Caco-2 (cell line): Measurements from ENCODE around the gene CFAP141. TPM values are rescaled to one million over a fixed set of nuclear protein-coding genes. Genes with fewer than 3 reads are reported as not detected.
A peak's percentile ranks its signal among the peaks of the same experiment; 100 is the strongest.

Source experiments
- BruUV-seq: library from RNA; stranded (reverse); fragments of 400-500 nt; replicated peaks from 2 replicates; lab custom pipeline; 2021; lab: Mats Ljungman, UMichigan
- CTCF ChIA-PET: fragments of 300-600 bp; sonication (Branson Sonifier 250); formaldehyde crosslinking; loops from one replicate; lab custom pipeline; 2022; ENCODE audit warnings: antibody characterized with exemption; lab: Charles Lee
- POLR2A ChIA-PET: fragments of 300-600 bp; sonication (Branson Sonifier 250); formaldehyde crosslinking; loops from one replicate; lab custom pipeline; 2022; ENCODE audit warnings: antibody characterized with exemption; lab: Charles Lee
- DNase-seq, 2 experiments: peaks; one replicate each; pipeline versions ENCODE4 v3.0.0 to v3.0.0-alpha.2; 2020 to 2022
- H3K27me3 ChIP-seq: replicated peaks from 2 replicates; pipeline ENCODE4 v1.6.0; 2011; ENCODE audit warnings: low read length; ENCODE audit not compliant: control insufficient read depth, insufficient read depth
- H3K36me3 ChIP-seq: 2 replicates; pipeline ENCODE4 v1.5.1; 2011; ENCODE audit warnings: low read length; ENCODE audit not compliant: control insufficient read depth, insufficient read depth
- H3K4me1 ChIP-seq: fragments of 250-450 bp; sonication (Bioruptor Pico); 2 replicates; pipeline ENCODE4 v1.5.1; 2020; ENCODE audit warnings: mild to moderate bottlenecking
- H3K4me3 ChIP-seq: 2 replicates; pipeline ENCODE4 v1.5.1; 2011; ENCODE audit warnings: low read depth, mild to moderate bottlenecking, control low read depth, low read length
- H3K9me3 ChIP-seq: fragments of 250-450 bp; sonication (Bioruptor Pico); 2 replicates; pipeline ENCODE4 v1.5.1; 2020; ENCODE audit warnings: mild to moderate bottlenecking, moderate library complexity
- H3K27ac Mint-ChIP-seq: one replicate; pipeline ENCODE4 v1.8.0; 2022; ENCODE audit warnings: mixed read lengths; ENCODE audit not compliant: unreplicated experiment
- H3K27me3 Mint-ChIP-seq: one replicate; pipeline ENCODE4 v1.8.0; 2022; ENCODE audit warnings: mixed read lengths; ENCODE audit not compliant: insufficient read depth, unreplicated experiment
- H3K36me3 Mint-ChIP-seq: one replicate; pipeline ENCODE4 v1.8.0; 2022; ENCODE audit warnings: mild to moderate bottlenecking, mixed read lengths; ENCODE audit not compliant: insufficient read depth, unreplicated experiment
- H3K4me1 Mint-ChIP-seq: one replicate; pipeline ENCODE4 v1.8.0; 2022; ENCODE audit warnings: low read depth, mixed read lengths; ENCODE audit not compliant: unreplicated experiment
- H3K4me3 Mint-ChIP-seq: one replicate; pipeline ENCODE4 v1.8.0; 2022; ENCODE audit warnings: mild to moderate bottlenecking, moderate library complexity, mixed read lengths; ENCODE audit not compliant: unreplicated experiment
- H3K9me3 Mint-ChIP-seq: one replicate; pipeline ENCODE4 v1.8.0; 2022; ENCODE audit warnings: mixed read lengths; ENCODE audit not compliant: unreplicated experiment
- intact Hi-C: fragments of 100-400 bp; cut with micrococcal nuclease; formaldehyde crosslinking; loops from one replicate; pipeline ENCODE4 v1.10.0; 2022; ENCODE audit not compliant: unreplicated experiment
- total RNA-seq: library from RNA; stranded (reverse); gene quantifications from 2 replicates; pipeline ENCODE4 v1.2.3, GENCODE V29; 2022
- TF ChIP-seq, protein P1 (sequence below), 2 experiments: fragments of 200-600 bp in 1 of 2; IDR thresholded peaks; 1 replicate in 1 of 2; 2 replicates in 1 of 2; pipeline versions ENCODE4 v1.5.1 to v1.8.0; 2011 to 2022; ENCODE audit warnings: antibody characterized with exemption in 1 of 2, control low read depth in 1 of 2, inconsistent platforms in 1 of 2, low read depth in 1 of 2, low read length in 1 of 2, mild to moderate bottlenecking in 1 of 2, moderate library complexity in 1 of 2; ENCODE audit not compliant: insufficient read depth in 1 of 2, severe bottlenecking in 1 of 2, unreplicated experiment in 1 of 2

Gene CFAP141
- total RNA-seq, 1 experiment from 2014 or later = not detected

DNA sequence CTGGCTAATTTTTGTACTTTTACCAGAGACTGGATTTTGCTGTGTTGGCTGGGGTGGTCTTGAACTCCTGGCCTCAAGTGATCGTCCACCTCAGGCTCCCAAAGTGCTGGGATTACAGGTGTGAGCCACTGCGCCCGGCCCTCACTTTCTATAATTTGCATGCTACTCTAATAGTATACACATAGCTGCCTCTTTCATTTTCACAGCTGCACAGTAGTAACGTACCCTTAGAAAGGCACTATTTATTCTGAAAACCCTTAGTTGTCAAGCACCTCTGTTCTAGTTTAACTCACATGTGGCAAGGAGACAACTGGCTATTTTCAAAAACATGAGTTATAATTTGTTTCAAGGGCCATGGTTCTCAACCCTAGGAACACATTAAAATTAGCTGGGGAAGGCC lies 31.5 kb downstream of the CFAP141 start:
- Histone ChIP-seq H3K36me3 (peaks cover 12% of the 10 kb centered on the region), H3K4me1 (peaks cover 28% of the 10 kb centered on the region), H3K9me3 (no peaks in the 10 kb centered on the region), H3K4me3 (no peak overlapping the region), H3K27me3 (no peaks in the 10 kb centered on the region)
- Mint-ChIP-seq H3K27me3 (no peaks in the 10 kb centered on the region), H3K9me3 (no peaks in the 10 kb centered on the region), H3K27ac (no peak overlapping the region), H3K4me3 (no peak overlapping the region), H3K36me3 (peaks cover 94% of the 10 kb centered on the region), H3K4me1 (peaks cover 40% of the 10 kb centered on the region)
- TF ChIP-seq, protein P1, sequence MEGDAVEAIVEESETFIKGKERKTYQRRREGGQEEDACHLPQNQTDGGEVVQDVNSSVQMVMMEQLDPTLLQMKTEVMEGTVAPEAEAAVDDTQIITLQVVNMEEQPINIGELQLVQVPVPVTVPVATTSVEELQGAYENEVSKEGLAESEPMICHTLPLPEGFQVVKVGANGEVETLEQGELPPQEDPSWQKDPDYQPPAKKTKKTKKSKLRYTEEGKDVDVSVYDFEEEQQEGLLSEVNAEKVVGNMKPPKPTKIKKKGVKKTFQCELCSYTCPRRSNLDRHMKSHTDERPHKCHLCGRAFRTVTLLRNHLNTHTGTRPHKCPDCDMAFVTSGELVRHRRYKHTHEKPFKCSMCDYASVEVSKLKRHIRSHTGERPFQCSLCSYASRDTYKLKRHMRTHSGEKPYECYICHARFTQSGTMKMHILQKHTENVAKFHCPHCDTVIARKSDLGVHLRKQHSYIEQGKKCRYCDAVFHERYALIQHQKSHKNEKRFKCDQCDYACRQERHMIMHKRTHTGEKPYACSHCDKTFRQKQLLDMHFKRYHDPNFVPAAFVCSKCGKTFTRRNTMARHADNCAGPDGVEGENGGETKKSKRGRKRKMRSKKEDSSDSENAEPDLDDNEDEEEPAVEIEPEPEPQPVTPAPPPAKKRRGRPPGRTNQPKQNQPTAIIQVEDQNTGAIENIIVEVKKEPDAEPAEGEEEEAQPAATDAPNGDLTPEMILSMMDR (IDR thresholded peaks at IDR 0.05; ENCODE audit: insufficient read depth in 1 of 2, low read depth in 1 of 2, low read length in 1 of 2, severe bottlenecking in 1 of 2, unreplicated experiment in 1 of 2) = no peak
- BruUV-seq = no TSS peak
- intact Hi-C loops = no loop called here
- no peak for DNase-seq
- POLR2A ChIA-PET = no interaction called here
- CTCF ChIA-PET = no interaction called here

DNA sequence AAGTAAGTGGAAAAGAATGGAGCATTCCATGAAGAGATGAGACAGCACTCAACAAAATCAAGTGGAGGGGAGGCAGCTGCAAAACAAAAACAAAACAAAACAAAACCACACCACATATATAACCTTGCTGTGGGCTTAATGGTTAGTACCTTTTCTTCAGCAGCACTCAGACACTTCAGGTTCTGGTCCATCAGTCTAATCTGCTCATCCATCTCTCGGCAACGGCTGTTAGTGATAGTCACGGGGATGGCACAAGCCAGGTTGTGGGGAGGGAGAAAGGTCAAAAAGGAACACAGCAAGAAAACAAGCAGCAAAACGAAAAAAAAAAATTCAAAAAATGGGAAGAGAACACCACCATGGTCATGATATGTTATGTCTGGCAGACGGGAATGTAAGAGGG lies 34.3 kb downstream of the CFAP141 start:
- DNase-seq = no peak
- no peak overlapping the region for H3K4me3 Mint-ChIP-seq
- ChIA-PET CTCF (no interaction called here), POLR2A (no interaction called here)
- peaks cover 96% of the 10 kb centered on the region for H3K36me3 Mint-ChIP-seq
- no peaks in the 10 kb centered on the region for H3K4me1 ChIP-seq
- H3K9me3 ChIP-seq = no peaks in the 10 kb centered on the region
- H3K4me1 Mint-ChIP-seq = peaks cover 13% of the 10 kb centered on the region
- TF ChIP-seq, protein P1 (IDR thresholded peaks at IDR 0.05; ENCODE audit: insufficient read depth in 1 of 2, low read depth in 1 of 2, low read length in 1 of 2, severe bottlenecking in 1 of 2, unreplicated experiment in 1 of 2) = no peak
- no peaks in the 10 kb centered on the region for H3K27me3 ChIP-seq
- no peaks in the 10 kb centered on the region for H3K27me3 Mint-ChIP-seq
- no peaks in the 10 kb centered on the region for H3K9me3 Mint-ChIP-seq
- H3K36me3 ChIP-seq = peaks cover 12% of the 10 kb centered on the region
- intact Hi-C loops = no loop called here
- peak overlapping the region; percentile 23 for H3K27ac Mint-ChIP-seq
- no peak overlapping the region for H3K4me3 ChIP-seq
- BruUV-seq = no TSS peak

DNA sequence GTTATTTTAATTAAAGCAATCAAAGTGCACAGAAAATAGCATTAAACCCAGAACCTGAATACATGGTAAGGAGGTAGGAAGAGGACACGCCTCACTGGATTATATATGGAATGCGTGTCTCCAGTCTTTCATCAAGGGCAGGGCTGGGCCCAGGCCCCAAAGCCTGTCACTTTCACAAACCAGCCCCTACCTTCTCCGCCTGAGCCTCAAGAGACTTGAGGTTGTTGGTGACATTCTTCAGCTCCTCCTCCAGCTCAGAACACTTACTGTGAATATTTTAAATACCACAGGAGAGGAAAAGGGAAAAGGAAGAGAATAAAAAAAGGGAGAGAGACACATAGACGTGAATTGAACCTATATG lies 34.9 kb downstream of the CFAP141 start:
- no peak for DNase-seq
- POLR2A ChIA-PET = no interaction called here
- H3K9me3 ChIP-seq = no peaks in the 10 kb centered on the region
- peaks cover 12% of the 10 kb centered on the region for H3K36me3 ChIP-seq
- Mint-ChIP-seq H3K36me3 (peaks cover 96% of the 10 kb centered on the region), H3K4me3 (no peak overlapping the region), H3K27me3 (no peaks in the 10 kb centered on the region), H3K27ac (peak overlapping the region; percentile 23), H3K9me3 (no peaks in the 10 kb centered on the region), H3K4me1 (peaks cover 13% of the 10 kb centered on the region)
- BruUV-seq = no TSS peak
- no peaks in the 10 kb centered on the region for H3K4me1 ChIP-seq
- H3K27me3 ChIP-seq = no peaks in the 10 kb centered on the region
- TF ChIP-seq, protein P1 (IDR thresholded peaks at IDR 0.05; ENCODE audit: insufficient read depth in 1 of 2, low read depth in 1 of 2, low read length in 1 of 2, severe bottlenecking in 1 of 2, unreplicated experiment in 1 of 2) = no peak
- intact Hi-C loops = no loop called here
- H3K4me3 ChIP-seq = no peak overlapping the region
- CTCF ChIA-PET = no interaction called here
